ENCODE results near the gene WASF1. TPM values are rescaled to one million over a fixed set of nuclear protein-coding genes. Genes with fewer than 3 reads are reported as not detected.
"Not testable (repeated sequence)": the region's sequence is repeated elsewhere in the genome, so short reads cannot be mapped to it uniquely, and the experiment has no call there.

WASF1 gene
- total and polyA plus RNA-seq, 7 experiments from 2014 or later: 0.19 to 4.7 (median 0.51) TPM

DNA sequence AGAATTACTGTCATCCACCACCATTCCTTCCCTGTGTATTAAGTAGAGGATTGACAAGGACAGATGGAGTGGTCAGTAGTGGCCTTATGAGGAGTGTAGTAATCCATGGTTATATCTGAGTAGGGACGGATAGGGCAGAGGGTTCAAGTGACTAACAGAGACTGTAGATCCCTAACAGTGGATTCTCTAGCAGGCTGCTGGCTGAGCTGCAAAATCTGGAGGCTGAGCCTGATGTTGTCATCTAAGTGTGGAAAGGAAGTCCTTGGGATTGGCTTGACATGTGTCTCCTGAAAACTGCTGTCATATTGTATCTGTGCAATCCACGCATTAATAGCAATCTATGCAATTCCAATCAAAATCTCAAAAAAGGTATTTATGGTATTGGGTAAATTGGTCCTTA, 94.2 kb downstream of the WASF1 start:
- H3K4me1 ChIP-seq (ENCODE audit: control insufficient read depth in 2 of 2, insufficient read depth in 2 of 2, low read length in 2 of 2): no peaks in the 10 kb centered on the region
- H3K4me3 ChIP-seq (ENCODE audit: low read length): no peak overlapping the region
- Mint-ChIP-seq H3K4me1 (no peaks in the 10 kb centered on the region), H3K27ac (no peak overlapping the region), H3K27me3 (peaks cover 3 to 8% (median 5%) of the 10 kb centered on the region in 5 donors), H3K9me3 (no peaks in the 10 kb centered on the region), H3K36me3 (no peaks in the 10 kb centered on the region), H3K4me3 (no peak overlapping the region)
- no peaks in the 10 kb centered on the region for H3K9me3 ChIP-seq (ENCODE audit: control insufficient read depth in 2 of 3, low read length in 3 of 3)
- ATAC-seq (no peak), DNase-seq (no peak)
- CTCF ChIA-PET: no interaction called here
- no peak overlapping the region for H3K27ac ChIP-seq (ENCODE audit: low read depth, low read length)
- H3K36me3 ChIP-seq (ENCODE audit: control insufficient read depth in 2 of 3, insufficient read depth in 3 of 3, low read length in 3 of 3): no peaks in the 10 kb centered on the region
- no peaks in the 10 kb centered on the region for H3K27me3 ChIP-seq (ENCODE audit: control insufficient read depth in 2 of 2, insufficient read depth in 2 of 2, low read length in 2 of 2)
- intact Hi-C loops (cut with micrococcal nuclease): no loop called here
- POLR2A ChIA-PET: no interaction called here

DNA sequence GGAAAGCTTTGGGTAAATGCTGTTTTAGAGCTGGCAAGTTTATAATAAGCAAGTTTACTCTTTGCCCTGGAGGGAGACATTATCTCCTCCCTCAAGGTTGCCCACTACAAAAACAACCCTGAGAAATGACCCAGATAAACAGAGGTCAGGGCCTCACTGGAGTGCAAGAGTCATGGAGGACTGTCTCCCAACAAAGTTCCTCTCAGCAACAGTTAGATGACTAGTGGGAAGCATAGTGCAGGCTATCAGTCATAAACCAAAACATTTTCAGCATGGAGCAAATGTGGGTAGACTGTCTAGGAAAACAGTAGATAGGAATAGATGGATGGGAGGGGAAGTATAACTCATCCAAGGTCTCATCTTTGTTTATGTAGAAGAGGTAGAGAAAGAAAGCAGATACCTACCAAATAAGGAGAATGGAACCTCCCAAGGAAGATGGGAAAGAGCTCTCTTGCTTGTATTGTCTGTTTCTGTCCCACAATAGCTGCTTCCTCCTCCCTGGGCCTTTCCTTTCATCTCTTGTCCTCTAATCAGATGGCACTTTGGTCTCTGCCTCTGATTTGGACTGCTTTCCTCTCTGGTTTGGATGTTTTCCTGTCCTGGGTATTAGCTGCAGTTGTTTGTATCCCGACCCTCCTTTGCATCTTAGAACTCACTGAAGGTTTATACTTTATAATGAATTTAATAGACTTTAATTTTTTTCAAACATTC, 95.4 kb downstream of the WASF1 start:
- Histone ChIP-seq H3K27ac (ENCODE audit: low read depth, low read length) (no peak overlapping the region), H3K9me3 (ENCODE audit: control insufficient read depth in 2 of 3, low read length in 3 of 3) (no peaks in the 10 kb centered on the region), H3K36me3 (ENCODE audit: control insufficient read depth in 2 of 3, insufficient read depth in 3 of 3, low read length in 3 of 3) (no peaks in the 10 kb centered on the region), H3K4me3 (ENCODE audit: low read length) (no peak overlapping the region), H3K4me1 (ENCODE audit: control insufficient read depth in 2 of 2, insufficient read depth in 2 of 2, low read length in 2 of 2) (no peaks in the 10 kb centered on the region), H3K27me3 (ENCODE audit: control insufficient read depth in 2 of 2, insufficient read depth in 2 of 2, low read length in 2 of 2) (no peaks in the 10 kb centered on the region)
- H3K4me1 Mint-ChIP-seq: no peaks in the 10 kb centered on the region
- ATAC-seq (no peak), DNase-seq (no peak)
- ChIA-PET POLR2A (no interaction called here), CTCF (no interaction called here)
- intact Hi-C loops (cut with micrococcal nuclease): no loop called here
- H3K9me3 Mint-ChIP-seq: no peaks in the 10 kb centered on the region
- H3K36me3 Mint-ChIP-seq: no peaks in the 10 kb centered on the region
- no peak overlapping the region for H3K27ac Mint-ChIP-seq
- no peak overlapping the region for H3K4me3 Mint-ChIP-seq
- H3K27me3 Mint-ChIP-seq: peaks cover 3 to 8% (median 8%) of the 10 kb centered on the region in 5 donors

DNA sequence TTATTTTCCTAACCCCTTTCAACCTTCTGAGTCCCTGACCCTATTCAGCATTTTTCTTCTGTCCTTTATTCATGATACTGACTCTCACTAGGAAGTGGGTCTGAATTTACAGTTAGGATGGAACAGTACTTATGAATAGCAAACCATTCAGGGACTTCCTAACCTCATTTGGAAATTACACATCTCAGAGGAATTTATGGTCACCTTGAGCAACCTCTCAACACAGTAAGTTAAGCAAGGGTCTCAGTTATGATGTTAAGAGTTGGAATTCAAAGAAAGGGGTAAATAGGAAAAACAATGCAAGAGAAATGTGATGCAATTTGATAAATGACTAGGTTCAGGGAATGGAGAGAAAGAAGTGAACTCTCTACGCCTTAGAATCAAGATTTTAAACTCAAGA, 104.1 kb downstream of the WASF1 start:
- no peaks in the 10 kb centered on the region for H3K4me1 Mint-ChIP-seq
- CTCF ChIA-PET: no interaction called here
- no peaks in the 10 kb centered on the region for H3K36me3 ChIP-seq (ENCODE audit: control insufficient read depth in 2 of 3, insufficient read depth in 3 of 3, low read length in 3 of 3)
- no peak overlapping the region for H3K4me3 ChIP-seq (ENCODE audit: low read length)
- H3K27me3 ChIP-seq (ENCODE audit: control insufficient read depth in 2 of 2, insufficient read depth in 2 of 2, low read length in 2 of 2): no peaks in the 10 kb centered on the region
- no peaks in the 10 kb centered on the region for H3K4me1 ChIP-seq (ENCODE audit: control insufficient read depth in 2 of 2, insufficient read depth in 2 of 2, low read length in 2 of 2)
- no peaks in the 10 kb centered on the region for H3K36me3 Mint-ChIP-seq
- no peak overlapping the region for H3K27ac Mint-ChIP-seq
- H3K27ac ChIP-seq (ENCODE audit: low read depth, low read length): no peak overlapping the region
- H3K27me3 Mint-ChIP-seq: peaks cover 4 to 27% (median 16%) of the 10 kb centered on the region in 5 donors
- no peaks in the 10 kb centered on the region for H3K9me3 Mint-ChIP-seq
- H3K4me3 Mint-ChIP-seq: no peak overlapping the region
- ATAC-seq: no peak
- POLR2A ChIA-PET: no interaction called here
- intact Hi-C loops (cut with micrococcal nuclease): no loop called here
- no peak for DNase-seq
- H3K9me3 ChIP-seq (ENCODE audit: control insufficient read depth in 2 of 3, low read length in 3 of 3): no peaks in the 10 kb centered on the region

DNA sequence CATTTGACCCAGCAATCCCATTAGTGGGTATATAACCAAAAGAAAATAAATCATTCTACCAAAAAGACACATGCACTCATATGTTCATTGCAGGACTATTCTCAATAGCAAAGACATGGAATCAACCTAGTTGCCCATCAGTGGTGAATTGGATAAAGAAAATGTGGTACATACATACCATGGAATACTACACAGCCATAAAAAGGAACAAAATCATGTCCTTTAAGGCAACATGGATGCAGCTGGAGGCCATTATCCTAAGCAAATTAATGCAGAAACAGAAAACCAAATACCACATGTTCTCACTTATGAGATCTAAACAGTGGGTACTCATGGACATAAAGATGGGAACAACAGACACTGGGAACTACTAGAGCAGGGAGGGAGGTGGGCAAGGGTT, 106.0 kb downstream of the WASF1 start:
- DNase-seq; H3K9me3 ChIP-seq (ENCODE audit: control insufficient read depth in 2 of 3, low read length in 3 of 3); ATAC-seq; H3K9me3 Mint-ChIP-seq; H3K4me1 Mint-ChIP-seq; H3K27ac ChIP-seq (ENCODE audit: low read depth, low read length); H3K36me3 ChIP-seq (ENCODE audit: control insufficient read depth in 2 of 3, insufficient read depth in 3 of 3, low read length in 3 of 3); H3K27me3 ChIP-seq (ENCODE audit: control insufficient read depth in 2 of 2, insufficient read depth in 2 of 2, low read length in 2 of 2); H3K4me1 ChIP-seq (ENCODE audit: control insufficient read depth in 2 of 2, insufficient read depth in 2 of 2, low read length in 2 of 2); H3K36me3 Mint-ChIP-seq; CTCF ChIA-PET; H3K4me3 Mint-ChIP-seq; H3K4me3 ChIP-seq (ENCODE audit: low read length); POLR2A ChIA-PET; intact Hi-C loops (cut with micrococcal nuclease); H3K27ac Mint-ChIP-seq: not testable (repeated sequence)
- H3K27me3 Mint-ChIP-seq: peaks cover 19 to 36% (median 20%) of the 10 kb centered on the region in 5 donors

DNA sequence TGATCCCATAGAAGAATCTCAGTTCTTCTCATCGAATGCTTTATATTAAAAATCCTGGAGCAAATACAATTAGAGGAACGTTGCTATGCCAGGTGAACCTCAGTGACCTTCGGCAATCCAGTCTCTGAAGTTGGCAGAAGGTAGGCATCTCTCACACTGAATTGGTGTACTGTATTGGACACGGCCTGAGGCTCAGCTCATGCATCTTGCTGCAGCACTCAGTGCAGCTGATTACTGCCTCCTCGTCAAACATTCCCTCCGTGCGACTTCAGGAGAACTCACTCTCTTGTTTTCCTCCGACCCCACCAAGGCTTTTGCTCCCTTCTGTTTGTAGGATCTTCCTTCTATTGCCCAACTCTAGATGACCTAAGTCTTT, 110.9 kb downstream of the WASF1 start:
- Mint-ChIP-seq H3K36me3 (no peaks in the 10 kb centered on the region), H3K4me3 (no peak overlapping the region), H3K4me1 (peaks cover 0 to 2% (median 0%) of the 10 kb centered on the region in 7 donors), H3K27ac (no peak overlapping the region), H3K9me3 (no peaks in the 10 kb centered on the region), H3K27me3 (peaks cover 22 to 47% (median 38%) of the 10 kb centered on the region in 5 donors)
- DNase-seq: no peak
- Histone ChIP-seq H3K4me3 (ENCODE audit: low read length) (no peak overlapping the region), H3K36me3 (ENCODE audit: control insufficient read depth in 2 of 3, insufficient read depth in 3 of 3, low read length in 3 of 3) (no peaks in the 10 kb centered on the region), H3K9me3 (ENCODE audit: control insufficient read depth in 2 of 3, low read length in 3 of 3) (no peaks in the 10 kb centered on the region), H3K27ac (ENCODE audit: low read depth, low read length) (no peak overlapping the region), H3K27me3 (ENCODE audit: control insufficient read depth in 2 of 2, insufficient read depth in 2 of 2, low read length in 2 of 2) (no peaks in the 10 kb centered on the region), H3K4me1 (ENCODE audit: control insufficient read depth in 2 of 2, insufficient read depth in 2 of 2, low read length in 2 of 2) (no peaks in the 10 kb centered on the region)
- POLR2A ChIA-PET: no interaction called here
- ATAC-seq: no peak
- CTCF ChIA-PET: no interaction called here
- intact Hi-C loops (cut with micrococcal nuclease): no loop called here

DNA sequence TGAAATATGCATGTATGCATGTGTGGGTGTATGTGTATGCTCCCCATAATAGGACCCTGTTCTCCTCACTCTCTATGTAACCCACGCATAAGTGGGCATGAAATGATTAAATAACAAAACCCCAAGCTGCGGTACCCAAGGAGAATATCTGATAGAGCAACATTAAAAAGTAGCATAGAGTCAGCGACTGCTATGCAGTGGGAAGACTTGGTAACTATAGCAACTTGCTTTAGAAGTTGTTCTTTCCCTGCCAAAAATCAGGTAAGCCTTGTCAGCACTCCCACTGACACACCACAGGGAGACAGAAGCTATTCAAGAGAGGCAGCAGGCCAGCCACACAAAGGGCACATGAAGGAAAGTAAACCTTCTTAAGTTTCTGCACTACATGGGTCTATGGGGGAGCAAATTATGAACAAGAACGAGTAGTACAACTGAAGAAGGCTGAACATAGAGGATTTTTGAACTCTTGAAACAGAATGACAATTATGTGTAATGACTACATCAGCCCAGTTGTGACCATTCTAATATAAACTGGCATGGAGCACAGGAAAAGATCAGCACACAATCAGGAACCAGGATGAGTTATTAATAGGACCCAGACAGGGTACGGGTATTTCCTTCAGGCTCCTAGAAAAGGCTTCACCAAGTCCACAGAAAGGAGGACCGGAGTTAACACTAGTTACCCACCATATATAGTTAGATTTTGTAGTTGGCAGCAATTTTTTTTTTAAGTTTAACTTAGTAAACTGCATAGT, 111.5 kb downstream of the WASF1 start:
- Histone ChIP-seq H3K4me3 (ENCODE audit: low read length) (no peak overlapping the region), H3K4me1 (ENCODE audit: control insufficient read depth in 2 of 2, insufficient read depth in 2 of 2, low read length in 2 of 2) (no peaks in the 10 kb centered on the region), H3K9me3 (ENCODE audit: control insufficient read depth in 2 of 3, low read length in 3 of 3) (no peaks in the 10 kb centered on the region), H3K27me3 (ENCODE audit: control insufficient read depth in 2 of 2, insufficient read depth in 2 of 2, low read length in 2 of 2) (no peaks in the 10 kb centered on the region), H3K36me3 (ENCODE audit: control insufficient read depth in 2 of 3, insufficient read depth in 3 of 3, low read length in 3 of 3) (no peaks in the 10 kb centered on the region), H3K27ac (ENCODE audit: low read depth, low read length) (no peak overlapping the region)
- ATAC-seq (no peak), DNase-seq (no peak)
- no peak overlapping the region for H3K4me3 Mint-ChIP-seq
- ChIA-PET CTCF (no interaction called here), POLR2A (no interaction called here)
- H3K4me1 Mint-ChIP-seq: peaks cover 0 to 3% (median 0%) of the 10 kb centered on the region in 7 donors
- peaks cover 22 to 43% (median 42%) of the 10 kb centered on the region in 5 donors for H3K27me3 Mint-ChIP-seq
- no peak overlapping the region for H3K27ac Mint-ChIP-seq
- intact Hi-C loops (cut with micrococcal nuclease): no loop called here
- H3K36me3 Mint-ChIP-seq: no peaks in the 10 kb centered on the region
- no peaks in the 10 kb centered on the region for H3K9me3 Mint-ChIP-seq

Measured in naive thymus-derived CD4-positive, alpha-beta T cell (primary cell).